ENCODE results near the gene SLC25A21. TPM values are rescaled to one million over a fixed set of nuclear protein-coding genes. Genes with fewer than 3 reads are reported as not detected.
A peak's percentile ranks its signal among the peaks of the same experiment; 100 is the strongest.

The SLC25A21 gene
- polyA plus RNA-seq, 2 of the 4 experiments (the other 2 are of a cell fraction): 0.68 to 1.4 TPM

- Histone ChIP-seq H3K4me2 (peak overlapping the region; percentile 41; the same call in 2 of the 3 replicates), H3K9me3 (no peaks in the 10 kb centered on the region), H3K4me3 (no peak overlapping the region), H3K4me1 (peaks cover 10% of the 10 kb centered on the region; the same call in 1 of the 3 replicates), H3K27ac (no peak overlapping the region; a peak in 1 of 6 replicates)
- FAIRE-seq (no peak), DNase-seq (ENCODE audit: low read depth in 1 of 2, low spot score in 1 of 2) (no peak), ATAC-seq (no peak; a peak in 1 of 6 replicates)
- no peak for TF ChIP-seq SMC3 (IDR thresholded peaks at IDR 0.05)
- TF ChIP-seq POLR2AphosphoS2 (conservative IDR thresholded peaks at IDR 0.05; ENCODE audit: low read length): no peak
- TF ChIP-seq ZC3H11A (IDR thresholded peaks at IDR 0.05): no peak
- no peak for TF ChIP-seq TFCP2L1 (CRISPR knock-in tag; IDR thresholded peaks at IDR 0.05)
- no peak for TF ChIP-seq MAFK (IDR thresholded peaks at IDR 0.05; ENCODE audit: partially characterized antibody)
- TF ChIP-seq POLR2A (IDR thresholded peaks at IDR 0.05; ENCODE audit: low read length): no peak
- TF ChIP-seq JUNB (IDR thresholded peaks at IDR 0.05): peak; percentile 45; the same call in 1 of the 2 replicates
- POLR2A ChIA-PET: no interaction called here
- CTCF ChIA-PET: interaction anchor here (1.2 kb wide), 1 partner anchor 13 kb away, joined by 3 read pairs; no protein-coding TSS in a partner anchor
Observed at GRCh38 chr14:37048666-37049071, 123.7 kb downstream of the SLC25A21 start.

GRCh38 chr14:37047996-37048395 is 124.4 kb downstream of the SLC25A21 start:
- FAIRE-seq: no peak

GRCh38 chr14:37047226-37047625 is 125.2 kb downstream of the SLC25A21 start:
- Histone ChIP-seq H3K4me1 (peaks cover 10% of the 10 kb centered on the region; the same call in 1 of the 3 replicates), H3K27ac (no peak overlapping the region), H3K4me2 (no peak overlapping the region), H3K4me3 (no peak overlapping the region), H3K9me3 (no peaks in the 10 kb centered on the region)
- WGBS (ENCODE audit: missing lambda C conversion rate): 79% methylated on average over 4 of the region's 4 CpGs
- TF ChIP-seq NR3C1 (IDR thresholded peaks at IDR 0.05) (no peak), FOSB (CRISPR knock-in tag; IDR thresholded peaks at IDR 0.05) (no peak), CEBPB (IDR thresholded peaks at IDR 0.05) (no peak), JUNB (IDR thresholded peaks at IDR 0.05) (no peak), HES2 (IDR thresholded peaks at IDR 0.05) (no peak), ATOH8 (CRISPR knock-in tag; IDR thresholded peaks at IDR 0.05; ENCODE audit: low read depth) (no peak), POLR2A (IDR thresholded peaks at IDR 0.05; ENCODE audit: low read length) (no peak), CBX2 (IDR thresholded peaks at IDR 0.05; ENCODE audit: borderline replicate concordance, low read depth) (no peak), PBX3 (IDR thresholded peaks at IDR 0.05) (no peak), ESRRA (IDR thresholded peaks at IDR 0.05; ENCODE audit: borderline replicate concordance, low read length) (no peak), JUN (IDR thresholded peaks at IDR 0.05) (no peak), CBX8 (IDR thresholded peaks at IDR 0.05) (no peak), USF2 (IDR thresholded peaks at IDR 0.05) (no peak), ZFP36 (IDR thresholded peaks at IDR 0.05; ENCODE audit: borderline replicate concordance, partially characterized antibody) (no peak), KDM5A (IDR thresholded peaks at IDR 0.05) (no peak), MAX (IDR thresholded peaks at IDR 0.05) (no peak), RCOR1 (IDR thresholded peaks at IDR 0.05; ENCODE audit: low read depth, low read length) (no peak), BCL3 (IDR thresholded peaks at IDR 0.05) (no peak), CHD4 (IDR thresholded peaks at IDR 0.05; ENCODE audit: borderline replicate concordance) (no peak), HDAC2 (IDR thresholded peaks at IDR 0.05) (no peak)
- DNase-seq (ENCODE audit: low read depth in 1 of 2, low spot score in 1 of 2): no peak
- POLR2A ChIA-PET: no interaction called here
- CTCF ChIA-PET: no interaction called here
- no peak for ATAC-seq
- no peak for FAIRE-seq

More at GRCh38 chr14:37047996-37048395, 124.4 kb downstream of the SLC25A21 start:
- WGBS (ENCODE audit: missing lambda C conversion rate): 55% methylated on average over 4 of the region's 4 CpGs
- Histone ChIP-seq H3K4me2 (no peak overlapping the region), H3K27ac (no peak overlapping the region), H3K4me1 (peaks cover 10% of the 10 kb centered on the region; the same call in 1 of the 3 replicates), H3K9me3 (no peaks in the 10 kb centered on the region), H3K4me3 (no peak overlapping the region)
- no peak for TF ChIP-seq POLR2AphosphoS2 (conservative IDR thresholded peaks at IDR 0.05; ENCODE audit: low read length)
- TF ChIP-seq CHD4 (IDR thresholded peaks at IDR 0.05; ENCODE audit: borderline replicate concordance): no peak
- no peak for TF ChIP-seq MAZ (IDR thresholded peaks at IDR 0.05; ENCODE audit: borderline replicate concordance, low read depth, low read length)
- TF ChIP-seq BHLHE40 (IDR thresholded peaks at IDR 0.05; ENCODE audit: low read depth, low read length): no peak
- TF ChIP-seq RNF2 (IDR thresholded peaks at IDR 0.05; ENCODE audit: borderline replicate concordance, low read depth): no peak
- TF ChIP-seq FOSB (CRISPR knock-in tag; IDR thresholded peaks at IDR 0.05): no peak
- TF ChIP-seq HES2 (IDR thresholded peaks at IDR 0.05): no peak
- TF ChIP-seq TP53 (CRISPR knock-in tag; IDR thresholded peaks at IDR 0.05): no peak
- TF ChIP-seq EP300 (IDR thresholded peaks at IDR 0.05): no peak
- no peak for TF ChIP-seq PBX3 (IDR thresholded peaks at IDR 0.05)
- TF ChIP-seq POLR2A (IDR thresholded peaks at IDR 0.05; ENCODE audit: low read length): no peak
- no peak for TF ChIP-seq RARB (CRISPR knock-in tag; IDR thresholded peaks at IDR 0.05)
- DNase-seq (ENCODE audit: low read depth in 1 of 2, low spot score in 1 of 2): no peak
- CTCF ChIA-PET: interaction anchor here (1.2 kb wide), 1 partner anchor 12 kb away, joined by 3 read pairs; no protein-coding TSS in a partner anchor
- POLR2A ChIA-PET: no interaction called here
- no peak for ATAC-seq
